CD14-positive monocyte (primary cell): ENCODE measurements around the gene APLF. TPM values are rescaled to one million over a fixed set of nuclear protein-coding genes. Genes with fewer than 3 reads are reported as not detected.

Experiments used
- DNase-seq, 3 donors: peaks; one replicate each; pipeline ENCODE4 v3.0.0-alpha.2; 2011 to 2022
- H2AFZ ChIP-seq: 2 replicates; pipeline ENCODE4 v1.6.0; 2012; ENCODE audit warnings: mild to moderate bottlenecking, low read depth, low read length, inconsistent platforms; ENCODE audit not compliant: insufficient read depth, poor library complexity, severe bottlenecking
- H3K27ac ChIP-seq, 2 donors: 1 replicate in 1 of 2; 2 replicates in 1 of 2; pipeline ENCODE4 v1.5.1; 2012 to 2013; ENCODE audit warnings: low read length in 2 of 2, control low read depth in 1 of 2, inconsistent platforms in 1 of 2, low read depth in 1 of 2, mild to moderate bottlenecking in 1 of 2
- H3K27me3 ChIP-seq, 2 donors: one replicate each; pipeline versions ENCODE4 v1.6.0 to v1.6.1; 2011 to 2013; ENCODE audit warnings: low read length in 2 of 2; ENCODE audit not compliant: control insufficient read depth in 2 of 2, insufficient read depth in 2 of 2
- H3K36me3 ChIP-seq, 2 donors: replicated peaks in 1 of 2; 1 replicate in 1 of 2; 2 replicates in 1 of 2; pipeline versions ENCODE4 v1.5.1 to v1.6.1; 2012 to 2013; ENCODE audit warnings: low read length in 2 of 2, control low read depth in 1 of 2, inconsistent platforms in 1 of 2, mild to moderate bottlenecking in 1 of 2; ENCODE audit not compliant: insufficient read depth in 2 of 2, control insufficient read depth in 1 of 2
- H3K4me1 ChIP-seq, 2 donors: 1 replicate in 1 of 2; 2 replicates in 1 of 2; pipeline versions ENCODE4 v1.5.1 to v1.6.1; 2012 to 2013; ENCODE audit warnings: low read length in 2 of 2, control low read depth in 1 of 2, inconsistent platforms in 1 of 2, mild to moderate bottlenecking in 1 of 2, moderate library complexity in 1 of 2; ENCODE audit not compliant: insufficient read depth in 2 of 2, control insufficient read depth in 1 of 2
- H3K4me2 ChIP-seq: replicated peaks from 2 replicates; pipeline ENCODE3; 2012; ENCODE audit warnings: low read length, moderate library complexity, mild to moderate bottlenecking; ENCODE audit not compliant: poor library complexity, severe bottlenecking; ENCODE audit errors: extremely low read depth
- H3K4me3 ChIP-seq, 3 experiments: fragments of 200-600 bp in 1 of 3; sonication (generic) in 1 of 3; replicated peaks in 1 of 3; 1 replicate in 2 of 3; 2 replicates in 1 of 3; pipeline ENCODE4 v1.5.1; 2011 to 2013; ENCODE audit warnings: low read length in 3 of 3, mild to moderate bottlenecking in 3 of 3, control low read depth in 2 of 3, low read depth in 2 of 3, inconsistent platforms in 1 of 3, moderate library complexity in 1 of 3
- H3K79me2 ChIP-seq: 2 replicates; pipeline ENCODE4 v1.6.0; 2012; ENCODE audit warnings: mild to moderate bottlenecking, control low read depth, inconsistent platforms, low read length, moderate library complexity; ENCODE audit not compliant: insufficient read depth
- H3K9ac ChIP-seq: 2 replicates; pipeline ENCODE4 v1.6.0; 2017; ENCODE audit warnings: low read length, mild to moderate bottlenecking; ENCODE audit not compliant: insufficient read depth, poor library complexity, severe bottlenecking
- H3K9me3 ChIP-seq, 2 donors: replicated peaks in 1 of 2; 1 replicate in 1 of 2; 2 replicates in 1 of 2; pipeline versions ENCODE4 v1.5.1 to v1.6.1; 2012 to 2013; ENCODE audit warnings: low read length in 2 of 2, control low read depth in 1 of 2; ENCODE audit not compliant: control insufficient read depth in 1 of 2, insufficient read depth in 1 of 2
- H4K20me1 ChIP-seq: 2 replicates; pipeline ENCODE4 v1.6.0; 2012; ENCODE audit warnings: mild to moderate bottlenecking, low read length, control low read depth, moderate library complexity; ENCODE audit not compliant: insufficient read depth
- H3K27ac Mint-ChIP-seq, 7 donors: one replicate each; pipeline ENCODE4 v1.8.0; 2020; ENCODE audit warnings: mild to moderate bottlenecking in 7 of 7, mixed read lengths in 7 of 7, moderate library complexity in 6 of 7, inconsistent platforms in 2 of 7
- H3K27me3 Mint-ChIP-seq, 3 donors: one replicate each; pipeline ENCODE4 v1.8.0; 2021 to 2022; ENCODE audit warnings: low read depth in 3 of 3, mild to moderate bottlenecking in 3 of 3, mixed read lengths in 3 of 3, moderate library complexity in 3 of 3, inconsistent platforms in 1 of 3
- H3K36me3 Mint-ChIP-seq, 2 donors: one replicate each; pipeline ENCODE4 v1.8.0; 2020; ENCODE audit warnings: mixed read lengths in 2 of 2, inconsistent platforms in 1 of 2, mild to moderate bottlenecking in 1 of 2
- H3K4me1 Mint-ChIP-seq: one replicate; pipeline ENCODE4 v1.8.0; 2020; ENCODE audit warnings: mild to moderate bottlenecking, mixed read lengths
- H3K4me3 Mint-ChIP-seq, 2 donors: one replicate each; pipeline ENCODE4 v1.8.0; 2020; ENCODE audit warnings: mild to moderate bottlenecking in 2 of 2, mixed read lengths in 2 of 2, moderate library complexity in 1 of 2
- H3K9me3 Mint-ChIP-seq, 7 donors: one replicate each; pipeline ENCODE4 v1.8.0; 2020 to 2022; ENCODE audit warnings: mixed read lengths in 7 of 7, mild to moderate bottlenecking in 6 of 7, moderate library complexity in 6 of 7, inconsistent platforms in 2 of 7
- WGBS: methylation state at CpG from one replicate; pipeline ENCODE4 v1.1.5; 2013; ENCODE audit warnings: missing lambda C conversion rate; ENCODE audit not compliant: insufficient coverage; 5-methylcytosine and 5-hydroxymethylcytosine counted together
- intact Hi-C, 2 donors: fragments of 100-400 bp; cut with micrococcal nuclease; formaldehyde crosslinking; loops; one replicate each; pipeline versions ENCODE4 v1.15.0 to v1.15.1; 2023
- polyA plus RNA-seq, 3 donors: library from polyadenylated mRNA; depleted of rRNA in 1 of 3; unstranded in 2 of 3; stranded (reverse) in 1 of 3; fragments of 300-500 nt in 2 of 3; fragments of >200 nt in 1 of 3; fragmentation: Illumina TruSeq in 2 of 3; gene quantifications; 1 replicate in 2 of 3; 2 replicates in 1 of 3; pipeline ENCODE4 v1.2.3, GENCODE V29; 2012 to 2021
- TF ChIP-seq, protein P1 (sequence below): fragments of 200-600 bp; IDR thresholded peaks from one replicate; pipeline ENCODE4 v1.8.0; 2022; ENCODE audit warnings: antibody characterized with exemption, mild to moderate bottlenecking

APLF gene
- polyA plus RNA-seq, 3 donors = 0.77 to 1.8 (median 1.2) TPM

DNA sequence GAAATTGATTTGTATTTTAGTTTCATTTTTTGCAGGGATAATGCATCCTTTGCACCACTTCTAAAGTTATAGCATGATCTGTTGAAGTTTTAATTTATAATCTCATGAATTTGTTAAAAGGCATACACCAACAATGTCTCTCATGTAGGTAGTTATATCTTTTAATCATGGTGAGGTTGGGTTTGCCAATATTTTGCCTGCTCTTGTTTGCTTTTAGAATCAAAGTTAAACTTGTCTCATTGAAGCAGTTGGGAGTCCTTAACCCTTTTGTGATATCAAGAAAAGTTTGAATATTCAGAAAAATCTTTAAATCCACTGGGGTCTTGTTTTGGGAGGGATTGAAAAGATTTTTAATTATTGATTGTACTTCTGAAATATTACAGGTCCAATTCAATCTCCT is 31.7 kb downstream of the APLF start:
- Histone ChIP-seq H3K9me3 (peaks cover 19 to 21% of the 10 kb centered on the region in 2 donors), H2AFZ (no peak overlapping the region), H3K4me3 (no peak overlapping the region), H3K27ac (no peak overlapping the region), H3K9ac (no peak overlapping the region), H3K4me2 (no peak overlapping the region), H3K36me3 (no peaks in the 10 kb centered on the region), H4K20me1 (no peaks in the 10 kb centered on the region), H3K4me1 (no peaks in the 10 kb centered on the region), H3K79me2 (no peaks in the 10 kb centered on the region), H3K27me3 (no peaks in the 10 kb centered on the region)
- Mint-ChIP-seq H3K4me3 (no peak overlapping the region), H3K27ac (no peak overlapping the region), H3K9me3 (peaks cover 16 to 32% (median 30%) of the 10 kb centered on the region in 7 donors), H3K27me3 (peaks cover 0 to 2% (median 0%) of the 10 kb centered on the region in 3 donors), H3K4me1 (peaks cover 2% of the 10 kb centered on the region), H3K36me3 (peaks cover 5 to 9% of the 10 kb centered on the region in 2 donors)
- TF ChIP-seq, protein P1, sequence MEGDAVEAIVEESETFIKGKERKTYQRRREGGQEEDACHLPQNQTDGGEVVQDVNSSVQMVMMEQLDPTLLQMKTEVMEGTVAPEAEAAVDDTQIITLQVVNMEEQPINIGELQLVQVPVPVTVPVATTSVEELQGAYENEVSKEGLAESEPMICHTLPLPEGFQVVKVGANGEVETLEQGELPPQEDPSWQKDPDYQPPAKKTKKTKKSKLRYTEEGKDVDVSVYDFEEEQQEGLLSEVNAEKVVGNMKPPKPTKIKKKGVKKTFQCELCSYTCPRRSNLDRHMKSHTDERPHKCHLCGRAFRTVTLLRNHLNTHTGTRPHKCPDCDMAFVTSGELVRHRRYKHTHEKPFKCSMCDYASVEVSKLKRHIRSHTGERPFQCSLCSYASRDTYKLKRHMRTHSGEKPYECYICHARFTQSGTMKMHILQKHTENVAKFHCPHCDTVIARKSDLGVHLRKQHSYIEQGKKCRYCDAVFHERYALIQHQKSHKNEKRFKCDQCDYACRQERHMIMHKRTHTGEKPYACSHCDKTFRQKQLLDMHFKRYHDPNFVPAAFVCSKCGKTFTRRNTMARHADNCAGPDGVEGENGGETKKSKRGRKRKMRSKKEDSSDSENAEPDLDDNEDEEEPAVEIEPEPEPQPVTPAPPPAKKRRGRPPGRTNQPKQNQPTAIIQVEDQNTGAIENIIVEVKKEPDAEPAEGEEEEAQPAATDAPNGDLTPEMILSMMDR = no peak
- intact Hi-C loops = no loop called here
- no peak for DNase-seq

DNA sequence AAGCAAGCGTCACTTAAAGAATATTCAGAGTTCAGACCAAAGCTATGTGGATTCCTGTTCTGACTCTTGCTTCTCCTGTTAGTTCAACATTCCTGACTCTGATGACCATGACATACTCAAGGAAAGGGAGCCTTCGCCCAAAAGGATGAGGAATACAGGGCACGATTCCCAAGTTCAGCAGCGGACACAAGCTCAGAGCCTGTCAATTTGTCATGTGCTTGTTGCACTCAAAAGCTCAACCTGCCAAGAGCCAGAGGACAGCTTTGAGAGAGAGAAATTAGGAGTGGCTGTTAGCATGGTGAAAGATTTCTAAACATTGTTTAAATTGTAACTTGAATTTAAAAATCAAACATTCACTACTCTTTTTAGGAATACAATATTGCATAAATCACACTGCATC is 33.3 kb downstream of the APLF start:
- no peak overlapping the region for H3K4me3 Mint-ChIP-seq
- Histone ChIP-seq H3K27me3 (no peaks in the 10 kb centered on the region), H3K36me3 (no peaks in the 10 kb centered on the region), H3K9me3 (peaks cover 14 to 16% of the 10 kb centered on the region in 2 donors), H3K4me3 (no peak overlapping the region), H3K79me2 (no peaks in the 10 kb centered on the region), H2AFZ (no peak overlapping the region), H3K4me2 (no peak overlapping the region), H3K4me1 (no peaks in the 10 kb centered on the region), H3K27ac (no peak overlapping the region), H3K9ac (no peak overlapping the region), H4K20me1 (no peaks in the 10 kb centered on the region)
- WGBS = 87% methylated on average over 4 of the region's 4 CpGs
- intact Hi-C loops = no loop called here
- peaks cover 15 to 18% (median 16%) of the 10 kb centered on the region in 7 donors for H3K9me3 Mint-ChIP-seq
- peaks cover 5% of the 10 kb centered on the region in 2 donors for H3K36me3 Mint-ChIP-seq
- TF ChIP-seq, protein P1 = no peak
- no peak for DNase-seq
- H3K27me3 Mint-ChIP-seq = no peaks in the 10 kb centered on the region
- peaks cover 2% of the 10 kb centered on the region for H3K4me1 Mint-ChIP-seq
- no peak overlapping the region for H3K27ac Mint-ChIP-seq
